ENCODE results near the gene COL6A3. TPM values are rescaled to one million over a fixed set of nuclear protein-coding genes. Genes with fewer than 3 reads are reported as not detected.

COL6A3 gene
- total RNA-seq, 4 donors from 2014 or later: 43.1 to 204 (median 62.4) TPM

- 84 to 88% methylated on average over 6 of the region's 6 CpGs for WGBS, 2 donors
- H3K4me3 ChIP-seq (ENCODE audit: low read depth, poor library complexity, severe bottlenecking): no peak overlapping the region
- intact Hi-C loops (cut with DNase I; ENCODE audit: low total_unique reads): no loop called here
- TF ChIP-seq CTCF (IDR thresholded peaks at IDR 0.05) (no peak), POLR2A (IDR thresholded peaks at IDR 0.05) (no peak)
- DNase-seq (ENCODE audit: low spot score in 2 of 2): no peak
Measured at GRCh38 chr2:237446338-237446665, 32.3 kb upstream of the COL6A3 start.

DNA sequence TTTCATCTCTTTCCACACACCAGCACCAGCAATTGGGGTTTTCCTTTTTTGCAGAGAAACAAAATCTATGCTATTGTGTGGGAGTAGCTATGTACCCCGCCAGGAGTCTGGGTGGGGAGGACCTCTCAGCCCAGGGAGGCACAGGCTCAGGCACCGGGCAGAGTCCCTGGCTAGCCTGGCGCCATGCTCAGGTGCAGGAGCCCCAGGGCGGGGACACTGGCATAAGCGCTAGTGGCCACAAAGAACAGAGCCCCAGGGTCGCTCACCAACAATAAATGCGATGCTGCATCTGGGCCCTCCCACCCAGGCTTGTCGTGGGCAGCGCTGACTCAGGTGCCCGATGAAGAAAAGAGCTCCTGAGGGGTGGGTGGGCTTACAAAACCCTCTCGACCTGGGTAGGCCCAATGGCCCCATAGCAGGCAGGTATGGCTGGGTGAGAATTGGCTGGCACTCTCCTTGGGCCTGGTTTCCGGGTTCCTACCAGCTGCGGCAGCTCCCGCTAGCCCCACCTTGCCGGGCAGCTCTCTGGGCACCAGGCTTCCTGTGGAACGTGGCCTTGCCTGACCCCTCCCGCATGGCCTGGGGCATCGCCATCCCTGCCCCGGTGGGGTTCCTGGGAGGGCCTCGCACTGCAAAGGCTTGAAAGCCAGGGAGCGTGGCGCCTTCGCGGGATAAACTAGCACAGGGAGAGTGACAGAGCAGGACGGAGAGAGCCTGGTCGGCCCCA is 31.8 kb upstream of the COL6A3 start:
- DNase-seq (ENCODE audit: low spot score in 2 of 2): peak in 1 of 2 donors; percentile 85
- whole genome bisulfite sequencing, 2 donors: 88% methylated on average over 19 to 25 of the region's 26 CpGs
- no peak overlapping the region for H3K4me3 ChIP-seq (ENCODE audit: low read depth, poor library complexity, severe bottlenecking)
- TF ChIP-seq POLR2A (IDR thresholded peaks at IDR 0.05) (no peak), CTCF (IDR thresholded peaks at IDR 0.05) (no peak)
- intact Hi-C loops (cut with DNase I; ENCODE audit: low total_unique reads): no loop called here

DNA sequence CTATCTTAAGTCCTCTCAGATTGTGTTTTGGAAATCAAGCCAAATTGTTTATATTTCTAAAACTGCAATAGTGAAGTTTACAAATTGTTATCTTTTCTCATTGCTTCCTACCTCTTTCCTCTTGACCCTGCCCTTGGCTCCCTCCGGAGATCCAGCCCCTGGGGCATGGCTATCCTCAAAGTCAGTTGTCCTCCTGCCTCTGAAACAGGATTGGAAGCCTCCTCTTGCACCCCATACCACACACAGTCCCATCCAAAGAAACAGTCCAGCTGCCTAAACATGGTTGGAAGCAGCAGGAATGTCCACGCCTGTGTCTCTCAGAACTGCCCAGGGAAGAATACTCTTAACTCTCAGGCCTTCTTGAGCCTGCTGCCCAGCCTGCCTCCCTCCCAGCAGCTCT is 30.1 kb upstream of the COL6A3 start:
- H3K4me3 ChIP-seq (ENCODE audit: low read depth, poor library complexity, severe bottlenecking): no peak overlapping the region
- intact Hi-C loops (cut with DNase I; ENCODE audit: low total_unique reads): no loop called here
- TF ChIP-seq POLR2A (IDR thresholded peaks at IDR 0.05) (no peak), CTCF (IDR thresholded peaks at IDR 0.05) (no peak)
- no peak for DNase-seq (ENCODE audit: low spot score in 2 of 2)
- WGBS, 2 donors: 84 to 94% methylated on average over 2 of the region's 2 CpGs

- TF ChIP-seq CTCF (IDR thresholded peaks at IDR 0.05) (no peak), POLR2A (IDR thresholded peaks at IDR 0.05) (no peak)
- DNase-seq (ENCODE audit: low spot score in 2 of 2): no peak
- intact Hi-C loops (cut with DNase I; ENCODE audit: low total_unique reads): no loop called here
- 21 to 44% methylated on average over 2 of the region's 2 CpGs for WGBS, 2 donors
- no peak overlapping the region for H3K4me3 ChIP-seq (ENCODE audit: low read depth, poor library complexity, severe bottlenecking)
Measured at GRCh38 chr2:237441605-237442274, 27.8 kb upstream of the COL6A3 start.

GRCh38 chr2:237440819-237441281 is 26.9 kb upstream of the COL6A3 start:
- no peak overlapping the region for H3K4me3 ChIP-seq (ENCODE audit: low read depth, poor library complexity, severe bottlenecking)
- intact Hi-C loops (cut with DNase I; ENCODE audit: low total_unique reads): no loop called here
- TF ChIP-seq POLR2A (IDR thresholded peaks at IDR 0.05) (no peak), CTCF (IDR thresholded peaks at IDR 0.05) (no peak)
- 35% methylated on average over 2 of the region's 2 CpGs for WGBS, 2 donors
- DNase-seq (ENCODE audit: low spot score in 2 of 2): no peak

All from lower leg skin (tissue), 4 donors.